Neural cell (in vitro differentiated cells): ENCODE data around the gene ERC2. TPM values are rescaled to one million over a fixed set of nuclear protein-coding genes. Genes with fewer than 3 reads are reported as not detected.

ENCODE experiments used
- H2AFZ ChIP-seq: fragments of 200-600, 300-800 bp; sonication (generic), shearing (Covaris generic); 2 replicates; pipeline ENCODE4 v1.6.0; 2014; ENCODE audit warnings: low read depth, mild to moderate bottlenecking, antibody characterized with exemption, low read length, moderate library complexity
- H3F3A ChIP-seq: fragments of 200-600 bp; shearing (Covaris generic); 2 replicates; pipeline ENCODE4 v1.6.1; 2016; ENCODE audit warnings: mild to moderate bottlenecking, moderate library complexity, mixed read lengths, antibody characterized with exemption, low read length; ENCODE audit not compliant: insufficient read depth, poor library complexity, severe bottlenecking
- H3K27ac ChIP-seq: fragments of 200-600, 300-800 bp; sonication (generic), shearing (Covaris generic); 2 replicates; pipeline ENCODE4 v1.5.1; 2014; ENCODE audit warnings: mild to moderate bottlenecking, low read length, moderate library complexity
- H3K27me3 ChIP-seq: fragments of 300-800, 200-600 bp; sonication (generic), shearing (Covaris generic); 2 replicates; pipeline ENCODE4 v1.6.0; 2014; ENCODE audit warnings: mild to moderate bottlenecking, low read depth, low read length, moderate library complexity; ENCODE audit not compliant: insufficient read depth
- H3K36me3 ChIP-seq: fragments of 300-800, 200-600 bp; sonication (generic), shearing (Covaris generic); 2 replicates; pipeline ENCODE4 v1.5.1; 2014; ENCODE audit warnings: mild to moderate bottlenecking, antibody characterized with exemption, low read length, moderate library complexity; ENCODE audit not compliant: insufficient read depth
- H3K4me2 ChIP-seq: fragments of 300-800, 200-600 bp; sonication (generic), shearing (Covaris generic); 2 replicates; pipeline ENCODE4 v1.6.0; 2014; ENCODE audit warnings: mild to moderate bottlenecking, low read length
- H3K4me3 ChIP-seq: fragments of 300-800, 200-600 bp; sonication (generic), shearing (Covaris generic); 2 replicates; pipeline ENCODE4 v1.5.1; 2014; ENCODE audit warnings: mild to moderate bottlenecking, low read length, moderate library complexity
- H3K79me2 ChIP-seq: fragments of 200-600 bp; shearing (Covaris generic); replicated peaks from 2 replicates; pipeline ENCODE4 v1.6.0; 2014; ENCODE audit warnings: mild to moderate bottlenecking, low read length, moderate library complexity; ENCODE audit not compliant: insufficient read depth
- H3K9ac ChIP-seq: fragments of 300-800, 200-600 bp; sonication (generic), shearing (Covaris generic); 2 replicates; pipeline ENCODE4 v1.6.1; 2016; ENCODE audit warnings: mild to moderate bottlenecking, low read length, mixed read lengths
- H3K9me2 ChIP-seq: fragments of 200-600 bp; shearing (Covaris generic); 2 replicates; pipeline ENCODE4 v1.6.1; 2016; ENCODE audit warnings: mild to moderate bottlenecking, low read length, mixed read lengths; ENCODE audit not compliant: insufficient read depth
- H3K9me3 ChIP-seq: fragments of 200-600, 300-800 bp; sonication (generic), shearing (Covaris generic); 2 replicates; pipeline ENCODE4 v1.6.1; 2016; ENCODE audit warnings: mild to moderate bottlenecking, mixed run types, low read length, moderate library complexity, mixed read lengths
- H4K20me1 ChIP-seq: fragments of 200-600 bp; shearing (Covaris generic); 2 replicates; pipeline ENCODE4 v1.6.1; 2016; ENCODE audit warnings: mild to moderate bottlenecking, mixed run types; ENCODE audit not compliant: insufficient read depth
- CTCF ChIP-seq: fragments of 450-650 bp; IDR thresholded peaks from 2 replicates; pipeline ENCODE4 v1.5.1; 2014; ENCODE audit warnings: antibody characterized with exemption, mild to moderate bottlenecking, moderate library complexity; ENCODE audit not compliant: poor library complexity, severe bottlenecking
- EP300 ChIP-seq: fragments of 450-650 bp; conservative IDR thresholded peaks from 2 replicates; pipeline ENCODE4 v1.6.1; 2014; ENCODE audit warnings: antibody characterized with exemption, mild to moderate bottlenecking, moderate library complexity; ENCODE audit not compliant: poor library complexity, severe bottlenecking
- EZH2 ChIP-seq: fragments of 200-600, 300-800 bp; shearing (Covaris generic), sonication (generic); IDR thresholded peaks from 2 replicates; pipeline ENCODE4 v1.6.1; 2014; ENCODE audit warnings: antibody characterized with exemption, low read length, borderline replicate concordance, mild to moderate bottlenecking; ENCODE audit not compliant: insufficient read depth, poor library complexity, severe bottlenecking
- MXI1 ChIP-seq: fragments of 450-650 bp; conservative IDR thresholded peaks from 2 replicates; pipeline ENCODE4 v1.6.1; 2014; ENCODE audit warnings: antibody characterized with exemption, mild to moderate bottlenecking; ENCODE audit not compliant: poor library complexity, severe bottlenecking
- POLR2AphosphoS5 ChIP-seq: IDR thresholded peaks from 2 replicates; pipeline ENCODE4 v1.6.1; 2012
- RAD21 ChIP-seq: fragments of 450-650 bp; conservative IDR thresholded peaks from 2 replicates; pipeline ENCODE4 v1.6.1; 2014; ENCODE audit warnings: antibody characterized with exemption, mild to moderate bottlenecking, moderate library complexity
- REST ChIP-seq: IDR thresholded peaks from 2 replicates; pipeline ENCODE4 v1.6.1; 2012; ENCODE audit warnings: borderline replicate concordance
- SMC3 ChIP-seq: fragments of 450-650 bp; conservative IDR thresholded peaks from 2 replicates; pipeline ENCODE4 v1.6.1; 2014; ENCODE audit warnings: antibody characterized with exemption, mild to moderate bottlenecking, moderate library complexity; ENCODE audit not compliant: poor library complexity
- TAF1 ChIP-seq: IDR thresholded peaks from 2 replicates; pipeline ENCODE4 v1.6.1; 2012; ENCODE audit warnings: low read depth
- polyA plus RNA-seq: library from polyadenylated mRNA; depleted of rRNA; stranded (reverse); fragments of >200 nt; gene quantifications from 2 replicates; pipeline ENCODE4 v1.2.3, GENCODE V29; 2014

Gene ERC2
- polyA plus RNA-seq, 1 donor from 2014 or later = 60.4 TPM

- no peaks in the 10 kb centered on the region for H3F3A ChIP-seq
- H3K36me3 ChIP-seq = no peaks in the 10 kb centered on the region
- TF ChIP-seq MXI1 = no peak
- no peak for TF ChIP-seq TAF1
- TF ChIP-seq SMC3 = no peak
- no peak for TF ChIP-seq EZH2
- no peak for TF ChIP-seq CTCF
- TF ChIP-seq REST = no peak
- no peak for TF ChIP-seq POLR2AphosphoS5
- no peak overlapping the region for H3K27ac ChIP-seq
- no peaks in the 10 kb centered on the region for H3K79me2 ChIP-seq
- no peaks in the 10 kb centered on the region for H4K20me1 ChIP-seq
- H3K4me2 ChIP-seq = no peak overlapping the region
- H3K9me2 ChIP-seq = no peaks in the 10 kb centered on the region
- H3K9me3 ChIP-seq = no peaks in the 10 kb centered on the region
- H3K9ac ChIP-seq = no peak overlapping the region
- H3K4me3 ChIP-seq = no peak overlapping the region
- H3K27me3 ChIP-seq = no peaks in the 10 kb centered on the region
- H2AFZ ChIP-seq = no peak overlapping the region
Observed at GRCh38 chr3:55858727-55859126, 609.5 kb downstream of the ERC2 start.

GRCh38 chr3:55858302-55858701 lies 610.0 kb downstream of the ERC2 start:
- no peak for TF ChIP-seq SMC3
- no peak for TF ChIP-seq EZH2
- TF ChIP-seq REST = no peak
- no peak for TF ChIP-seq MXI1
- TF ChIP-seq RAD21 = no peak
- no peak for TF ChIP-seq CTCF
- TF ChIP-seq POLR2AphosphoS5 = no peak
- TF ChIP-seq EP300 = no peak

More at GRCh38 chr3:55858302-55858701, 610.0 kb downstream of the ERC2 start:
- no peak overlapping the region for H3K27ac ChIP-seq
- H3K27me3 ChIP-seq = no peaks in the 10 kb centered on the region
- no peaks in the 10 kb centered on the region for H3F3A ChIP-seq
- H3K4me3 ChIP-seq = no peak overlapping the region
- H4K20me1 ChIP-seq = no peaks in the 10 kb centered on the region
- no peaks in the 10 kb centered on the region for H3K36me3 ChIP-seq
- H3K9me3 ChIP-seq = no peaks in the 10 kb centered on the region
- no peak overlapping the region for H3K9ac ChIP-seq
- H3K9me2 ChIP-seq = no peaks in the 10 kb centered on the region
- H2AFZ ChIP-seq = no peak overlapping the region
- H3K79me2 ChIP-seq = no peaks in the 10 kb centered on the region
- no peak overlapping the region for H3K4me2 ChIP-seq
